Measurements from ENCODE around the gene COMMD8.

DNA sequence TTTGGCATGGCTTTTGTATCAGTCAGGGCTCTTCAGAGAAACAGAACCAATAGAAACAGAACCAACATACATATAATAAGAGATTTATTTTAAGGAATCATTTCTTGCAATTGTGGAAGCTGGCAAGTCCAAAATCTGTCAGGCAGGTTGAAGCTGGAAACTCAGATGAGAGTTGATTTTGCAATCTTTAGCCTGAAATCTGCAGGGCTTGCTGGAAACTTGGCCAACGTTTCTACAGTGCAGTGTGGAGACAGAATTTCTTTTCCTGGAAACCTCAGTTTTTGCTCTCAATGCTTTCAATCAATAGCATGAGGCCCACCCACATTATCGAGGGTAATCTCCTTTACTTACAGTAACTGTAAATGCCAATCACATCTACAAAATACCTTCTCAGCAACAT, 45.4 kb downstream of the COMMD8 start:
- TF ChIP-seq TAF1 (IDR thresholded peaks at IDR 0.05; ENCODE audit: borderline replicate concordance, insufficient read depth, low read length) (no peak), POLR2AphosphoS5 (IDR thresholded peaks at IDR 0.05; ENCODE audit: low read depth, low read length) (no peak), SIN3A (IDR thresholded peaks at IDR 0.05; ENCODE audit: borderline replicate concordance, insufficient read depth, low read length) (no peak)
- TF ChIP-seq, protein P1, sequence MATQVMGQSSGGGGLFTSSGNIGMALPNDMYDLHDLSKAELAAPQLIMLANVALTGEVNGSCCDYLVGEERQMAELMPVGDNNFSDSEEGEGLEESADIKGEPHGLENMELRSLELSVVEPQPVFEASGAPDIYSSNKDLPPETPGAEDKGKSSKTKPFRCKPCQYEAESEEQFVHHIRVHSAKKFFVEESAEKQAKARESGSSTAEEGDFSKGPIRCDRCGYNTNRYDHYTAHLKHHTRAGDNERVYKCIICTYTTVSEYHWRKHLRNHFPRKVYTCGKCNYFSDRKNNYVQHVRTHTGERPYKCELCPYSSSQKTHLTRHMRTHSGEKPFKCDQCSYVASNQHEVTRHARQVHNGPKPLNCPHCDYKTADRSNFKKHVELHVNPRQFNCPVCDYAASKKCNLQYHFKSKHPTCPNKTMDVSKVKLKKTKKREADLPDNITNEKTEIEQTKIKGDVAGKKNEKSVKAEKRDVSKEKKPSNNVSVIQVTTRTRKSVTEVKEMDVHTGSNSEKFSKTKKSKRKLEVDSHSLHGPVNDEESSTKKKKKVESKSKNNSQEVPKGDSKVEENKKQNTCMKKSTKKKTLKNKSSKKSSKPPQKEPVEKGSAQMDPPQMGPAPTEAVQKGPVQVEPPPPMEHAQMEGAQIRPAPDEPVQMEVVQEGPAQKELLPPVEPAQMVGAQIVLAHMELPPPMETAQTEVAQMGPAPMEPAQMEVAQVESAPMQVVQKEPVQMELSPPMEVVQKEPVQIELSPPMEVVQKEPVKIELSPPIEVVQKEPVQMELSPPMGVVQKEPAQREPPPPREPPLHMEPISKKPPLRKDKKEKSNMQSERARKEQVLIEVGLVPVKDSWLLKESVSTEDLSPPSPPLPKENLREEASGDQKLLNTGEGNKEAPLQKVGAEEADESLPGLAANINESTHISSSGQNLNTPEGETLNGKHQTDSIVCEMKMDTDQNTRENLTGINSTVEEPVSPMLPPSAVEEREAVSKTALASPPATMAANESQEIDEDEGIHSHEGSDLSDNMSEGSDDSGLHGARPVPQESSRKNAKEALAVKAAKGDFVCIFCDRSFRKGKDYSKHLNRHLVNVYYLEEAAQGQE (IDR thresholded peaks at IDR 0.05; ENCODE audit: insufficient read depth in 1 of 2, low read depth in 2 of 2, low read length in 2 of 2) = no peak

Data from PFSK-1 (cell line).